Activated CD4-positive, alpha-beta memory T cell treated with anti-CD3 and anti-CD28 coated beads, Interleukin-2, amount 10 ng/mL, durations not matched to agents 7 days and 5 days (primary cell): ENCODE data around the gene PGGHG. TPM values are rescaled to one million over a fixed set of nuclear protein-coding genes. Genes with fewer than 3 reads are reported as not detected.
"Not testable (repeated sequence)": the region's sequence is repeated elsewhere in the genome, so short reads cannot be mapped to it uniquely, and the experiment has no call there.

Experiments
- CTCF ChIA-PET: fragments of 350-600 bp; sonication (Branson Sonifier 250); formaldehyde crosslinking; loops from one replicate; lab custom pipeline; 2021; ENCODE audit warnings: antibody characterized with exemption, inconsistent platforms; lab: Charles Lee
- POLR2A ChIA-PET: fragments of 350-600 bp; sonication (Branson Sonifier 250); formaldehyde crosslinking; loops from one replicate; lab custom pipeline; 2021; ENCODE audit warnings: antibody characterized with exemption; lab: Charles Lee
- DNase-seq: peaks from one replicate; pipeline ENCODE4 v3.0.0-alpha.2; 2020
- H3K27ac Mint-ChIP-seq: one replicate; pipeline ENCODE4 v1.8.0; 2021; ENCODE audit warnings: mild to moderate bottlenecking, mixed read lengths
- H3K27me3 Mint-ChIP-seq: one replicate; pipeline ENCODE4 v1.8.0; 2021; ENCODE audit warnings: mixed read lengths
- H3K36me3 Mint-ChIP-seq: one replicate; pipeline ENCODE4 v1.8.0; 2021; ENCODE audit warnings: low read depth, mixed read lengths
- H3K4me1 Mint-ChIP-seq: one replicate; pipeline ENCODE4 v1.8.0; 2021; ENCODE audit warnings: mixed read lengths
- H3K4me3 Mint-ChIP-seq: one replicate; pipeline ENCODE4 v1.8.0; 2021; ENCODE audit warnings: mild to moderate bottlenecking, mixed read lengths
- H3K9me3 Mint-ChIP-seq: one replicate; pipeline ENCODE4 v1.8.0; 2021; ENCODE audit warnings: mixed read lengths
- total RNA-seq, 2 experiments: library from RNA; stranded (reverse); gene quantifications; one replicate each; pipeline ENCODE4 v1.2.3, GENCODE V29; 2021

PGGHG gene
- total RNA-seq, 2 experiments from 2014 or later, result 113 to 117 TPM

GRCh38 chr11:255176-255575, 33.8 kb upstream of the PGGHG start:
- Mint-ChIP-seq H3K9me3 (no peaks in the 10 kb centered on the region), H3K4me1 (peaks cover 8% of the 10 kb centered on the region), H3K27ac (no peak overlapping the region), H3K4me3 (no peak overlapping the region), H3K27me3 (peaks cover 8% of the 10 kb centered on the region), H3K36me3 (peaks cover 33% of the 10 kb centered on the region)
- ChIA-PET CTCF (no interaction called here), POLR2A (no interaction called here)
- DNase-seq, result no peak

GRCh38 chr11:255816-256215, 33.1 kb upstream of the PGGHG start:
- POLR2A ChIA-PET, result no interaction called here

GRCh38 chr11:256952-257737, 31.8 kb upstream of the PGGHG start:
- Mint-ChIP-seq H3K27ac (no peak overlapping the region), H3K4me1 (no peaks in the 10 kb centered on the region), H3K9me3 (no peaks in the 10 kb centered on the region), H3K27me3 (peaks cover 8% of the 10 kb centered on the region), H3K4me3 (no peak overlapping the region), H3K36me3 (peaks cover 16% of the 10 kb centered on the region)
- ChIA-PET CTCF (interaction anchor here (1.4 kb wide), 1 partner anchor 10 kb away, joined by 3 read pairs; no protein-coding TSS in a partner anchor), POLR2A (interaction anchor here (1.9 kb wide), 1 partner anchor 11 kb away, joined by 9 read pairs; no protein-coding TSS in a partner anchor)
- no peak for DNase-seq

More at GRCh38 chr11:255816-256215, 33.1 kb upstream of the PGGHG start:
- Mint-ChIP-seq H3K4me3 (no peak overlapping the region), H3K9me3 (no peaks in the 10 kb centered on the region), H3K4me1 (peaks cover 3% of the 10 kb centered on the region), H3K27me3 (peaks cover 8% of the 10 kb centered on the region), H3K27ac (no peak overlapping the region), H3K36me3 (peaks cover 28% of the 10 kb centered on the region)
- CTCF ChIA-PET, result no interaction called here
- DNase-seq, result no peak

GRCh38 chr11:257766-258493, 31.0 kb upstream of the PGGHG start:
- CTCF ChIA-PET, result interaction anchor here (1.1 to 2.5 kb wide), 3 partner anchors 7 to 91 kb away, joined by 3 to 10 read pairs (median 3); no protein-coding TSS in a partner anchor
- H3K27me3 Mint-ChIP-seq, result peaks cover 8% of the 10 kb centered on the region
- no peak overlapping the region for H3K27ac Mint-ChIP-seq
- H3K9me3 Mint-ChIP-seq, result no peaks in the 10 kb centered on the region
- POLR2A ChIA-PET, result interaction anchor here (1.9 kb wide), 1 partner anchor 10 kb away, joined by 9 read pairs; no protein-coding TSS in a partner anchor
- DNase-seq, result no peak
- H3K4me3 Mint-ChIP-seq, result no peak overlapping the region
- H3K4me1 Mint-ChIP-seq, result no peaks in the 10 kb centered on the region
- peaks cover 11% of the 10 kb centered on the region for H3K36me3 Mint-ChIP-seq

GRCh38 chr11:259413-259812, 29.5 kb upstream of the PGGHG start:
- no peak overlapping the region for H3K27ac Mint-ChIP-seq
- ChIA-PET POLR2A (interaction anchor here (1.9 kb wide), 1 partner anchor 9 kb away, joined by 9 read pairs; no protein-coding TSS in a partner anchor), CTCF (interaction anchor here (2.5 kb wide), 1 partner anchor 9 kb away, joined by 10 read pairs; no protein-coding TSS in a partner anchor)
- peaks cover 8% of the 10 kb centered on the region for H3K27me3 Mint-ChIP-seq
- H3K9me3 Mint-ChIP-seq, result no peaks in the 10 kb centered on the region
- DNase-seq, result no peak
- no peak overlapping the region for H3K4me3 Mint-ChIP-seq
- H3K4me1 Mint-ChIP-seq, result no peaks in the 10 kb centered on the region
- no peaks in the 10 kb centered on the region for H3K36me3 Mint-ChIP-seq

- CTCF ChIA-PET, result interaction anchor here (1.3 kb wide), 1 partner anchor 11 kb away, joined by 6 read pairs; no protein-coding TSS in a partner anchor
- Mint-ChIP-seq H3K27ac (no peak overlapping the region), H3K4me3 (no peak overlapping the region), H3K36me3 (no peaks in the 10 kb centered on the region), H3K4me1 (peaks cover 2% of the 10 kb centered on the region), H3K9me3 (peaks cover 1% of the 10 kb centered on the region), H3K27me3 (peaks cover 8% of the 10 kb centered on the region)
- POLR2A ChIA-PET, result interaction anchor here (1.0 to 1.4 kb wide), 2 partner anchors 11 kb away, joined by 4 read pairs; no protein-coding TSS in a partner anchor
- DNase-seq, result no peak
Observed at GRCh38 chr11:261624-262023, 27.3 kb upstream of the PGGHG start.

- CTCF ChIA-PET, result interaction anchor here (1.4 to 3.3 kb wide), 2 partner anchors 10 to 15 kb away, joined by 3 to 17 read pairs; no protein-coding TSS in a partner anchor
- Mint-ChIP-seq H3K36me3 (peaks cover 14% of the 10 kb centered on the region), H3K9me3 (peaks cover 1% of the 10 kb centered on the region), H3K4me3 (peak overlapping the region; percentile 68), H3K4me1 (peaks cover 36% of the 10 kb centered on the region), H3K27me3 (no peaks in the 10 kb centered on the region), H3K27ac (peak overlapping the region; percentile 68)
- POLR2A ChIA-PET, result interaction anchor here (0.7 to 3.7 kb wide), 17 partner anchors 9 to 140 kb away, joined by 3 to 75 read pairs (median 11); partner anchors contain the start of genes BET1L, IFITM2, NLRP6 and PGGHG
- DNase-seq, result no peak
Observed at GRCh38 chr11:266676-267439, 22.1 kb upstream of the PGGHG start.

- POLR2A ChIA-PET, result interaction anchor here (0.8 to 3.7 kb wide), 20 partner anchors 9 to 239 kb away, joined by 3 to 75 read pairs (median 10); partner anchors contain the start of genes BET1L, IFITM2, NLRP6 and PGGHG
- Mint-ChIP-seq H3K4me3 (peak overlapping the region; percentile 88), H3K9me3 (peaks cover 1% of the 10 kb centered on the region), H3K27ac (peak overlapping the region; percentile 98), H3K27me3 (no peaks in the 10 kb centered on the region), H3K36me3 (peaks cover 14% of the 10 kb centered on the region), H3K4me1 (peaks cover 36% of the 10 kb centered on the region)
- DNase-seq, result peak; percentile 74
- CTCF ChIA-PET, result interaction anchor here (1.4 to 3.3 kb wide), 4 partner anchors 10 to 181 kb away, joined by 3 to 17 read pairs (median 4); no protein-coding TSS in a partner anchor
Observed at GRCh38 chr11:267491-267994, 21.4 kb upstream of the PGGHG start.

GRCh38 chr11:268716-269145, 20.2 kb upstream of the PGGHG start:
- peaks cover 14% of the 10 kb centered on the region for H3K36me3 Mint-ChIP-seq
- POLR2A ChIA-PET, result interaction anchor here (0.7 to 3.7 kb wide), 20 partner anchors 10 to 319 kb away, joined by 3 to 75 read pairs (median 10); partner anchors contain the start of genes BET1L, IFITM1, NLRP6 and PGGHG
- not testable (repeated sequence) for H3K9me3 Mint-ChIP-seq

GRCh38 chr11:269146-269890, 19.6 kb upstream of the PGGHG start:
- POLR2A ChIA-PET, result interaction anchor here (0.8 to 3.7 kb wide), 17 partner anchors 11 to 318 kb away, joined by 3 to 75 read pairs (median 12); partner anchors contain the start of genes BET1L, NLRP6, PGGHG and PSMD13
- peak overlapping the region; percentile 88 for H3K4me3 Mint-ChIP-seq
- peaks cover 1% of the 10 kb centered on the region for H3K9me3 Mint-ChIP-seq
- H3K4me1 Mint-ChIP-seq, result peaks cover 36% of the 10 kb centered on the region
- CTCF ChIA-PET, result interaction anchor here (0.9 to 1.8 kb wide), 6 partner anchors 17 to 180 kb away, joined by 3 to 5 read pairs (median 3); partner anchors contain the start of genes PSMD13 and SIRT3
- DNase-seq, result peak; percentile 67
- H3K27me3 Mint-ChIP-seq, result peaks cover 13% of the 10 kb centered on the region
- peaks cover 14% of the 10 kb centered on the region for H3K36me3 Mint-ChIP-seq
- peak overlapping the region; percentile 98 for H3K27ac Mint-ChIP-seq

More at GRCh38 chr11:268716-269145, 20.2 kb upstream of the PGGHG start:
- peak; percentile 84 for DNase-seq
- peak overlapping the region; percentile 98 for H3K27ac Mint-ChIP-seq
- H3K4me1 Mint-ChIP-seq, result peaks cover 36% of the 10 kb centered on the region
- H3K4me3 Mint-ChIP-seq, result peak overlapping the region; percentile 88
- CTCF ChIA-PET, result interaction anchor here (0.9 to 3.3 kb wide), 7 partner anchors 17 to 180 kb away, joined by 3 to 17 read pairs (median 3); partner anchors contain the start of genes PSMD13 and SIRT3
- not testable (repeated sequence) for H3K27me3 Mint-ChIP-seq
